Smooth muscle cell (in vitro differentiated cells): ENCODE results near the gene ZNF524. TPM values are rescaled to one million over a fixed set of nuclear protein-coding genes. Genes with fewer than 3 reads are reported as not detected.

ENCODE experiments used
- DNase-seq: peaks from one replicate; lab custom pipeline; 2025; ENCODE audit not compliant: unreplicated experiment; lab: John Stamatoyannopoulos, UW
- H2AFZ ChIP-seq: fragments of 200-600 bp; sonication (generic); 2 replicates; pipeline ENCODE4 v1.6.0; 2016; ENCODE audit warnings: antibody characterized with exemption, low read depth, mild to moderate bottlenecking
- H3F3A ChIP-seq: fragments of 200-600 bp; sonication (generic); 2 replicates; pipeline ENCODE4 v1.6.0; 2017; ENCODE audit warnings: antibody characterized with exemption, low read depth
- H3K27ac ChIP-seq: fragments of 200-600 bp; sonication (generic); 2 replicates; pipeline ENCODE4 v1.5.1; 2016; ENCODE audit warnings: low read depth, mild to moderate bottlenecking
- H3K27me3 ChIP-seq: fragments of 200-600 bp; sonication (generic); 2 replicates; pipeline ENCODE4 v1.6.1; 2016; ENCODE audit warnings: low read depth, mild to moderate bottlenecking
- H3K36me3 ChIP-seq: fragments of 200-600 bp; sonication (generic); 2 replicates; pipeline ENCODE4 v1.5.1; 2016; ENCODE audit warnings: low read depth
- H3K4me1 ChIP-seq: fragments of 200-600 bp; sonication (generic); 2 replicates; pipeline ENCODE4 v1.5.1; 2016; ENCODE audit warnings: low read depth
- H3K4me2 ChIP-seq: fragments of 200-600 bp; sonication (generic); 2 replicates; pipeline ENCODE4 v1.6.0; 2016; ENCODE audit warnings: mild to moderate bottlenecking
- H3K4me3 ChIP-seq: fragments of 200-600 bp; sonication (generic); 2 replicates; pipeline ENCODE4 v1.5.1; 2016; ENCODE audit warnings: mild to moderate bottlenecking
- H3K79me2 ChIP-seq: fragments of 200-600 bp; sonication (generic); 2 replicates; pipeline ENCODE4 v1.6.0; 2016; ENCODE audit warnings: low read depth, mild to moderate bottlenecking
- H3K9ac ChIP-seq: fragments of 200-600 bp; sonication (generic); 2 replicates; pipeline ENCODE4 v1.6.0; 2016; ENCODE audit warnings: low read depth
- H3K9me3 ChIP-seq: fragments of 200-600 bp; sonication (generic); replicated peaks from 2 replicates; pipeline ENCODE4 v1.5.1; 2016; ENCODE audit warnings: low read depth
- H4K20me1 ChIP-seq: fragments of 200-600 bp; sonication (generic); 2 replicates; pipeline ENCODE4 v1.6.0; 2016; ENCODE audit warnings: low read depth
- WGBS: methylation state at CpG from one replicate; pipeline ENCODE4 v1.1.7; 2016; ENCODE audit warnings: low lambda C conversion rate; 5-methylcytosine and 5-hydroxymethylcytosine counted together
- polyA plus RNA-seq: library from polyadenylated mRNA; unstranded; fragments of >200 nt; fragmentation: Nextera tagmentation; extraction: Ambion mirVana; gene quantifications from 2 replicates; pipeline ENCODE4 v1.2.1, GENCODE V29; 2016
- total RNA-seq: library from RNA; depleted of rRNA; stranded (reverse); fragments of >200 nt; gene quantifications from 2 replicates; pipeline ENCODE4 v1.2.3, GENCODE V29; 2014
- TF ChIP-seq, protein P1 (sequence below): fragments of 200-600 bp; sonication (generic); IDR thresholded peaks from 2 replicates; pipeline ENCODE4 v1.5.1; 2017; ENCODE audit warnings: borderline replicate concordance, mild to moderate bottlenecking, antibody characterized with exemption; ENCODE audit not compliant: insufficient read depth, poor library complexity, severe bottlenecking

The ZNF524 gene
- total and polyA plus RNA-seq, 2 experiments from 2014 or later = 13.3 to 16.3 TPM

DNA sequence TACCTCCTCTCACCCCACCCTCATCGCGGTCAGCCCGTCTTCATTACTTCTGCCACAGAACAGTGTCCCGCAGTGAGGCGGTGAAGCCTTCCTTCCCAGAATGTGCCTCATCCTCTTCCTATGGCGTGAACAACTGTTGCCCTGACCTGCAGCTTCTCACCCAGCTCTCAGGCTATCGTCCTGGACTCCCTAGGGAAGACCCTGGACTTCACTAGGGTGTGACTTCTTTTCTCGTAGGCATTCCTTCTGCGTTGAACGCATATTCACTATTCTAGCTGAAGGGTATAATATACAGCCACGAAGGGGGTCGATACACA lies 6.3 kb downstream of the ZNF524 start:
- H3K9ac ChIP-seq = peak overlapping the region; percentile 53
- H3F3A ChIP-seq = peaks cover 8% of the 10 kb centered on the region
- peaks cover 33% of the 10 kb centered on the region for H4K20me1 ChIP-seq
- no peaks in the 10 kb centered on the region for H3K27me3 ChIP-seq
- DNase-seq = no peak
- H3K36me3 ChIP-seq = no peaks in the 10 kb centered on the region
- peak overlapping the region; percentile 88 for H3K4me2 ChIP-seq
- peaks cover 43% of the 10 kb centered on the region for H3K79me2 ChIP-seq
- TF ChIP-seq, protein P1, sequence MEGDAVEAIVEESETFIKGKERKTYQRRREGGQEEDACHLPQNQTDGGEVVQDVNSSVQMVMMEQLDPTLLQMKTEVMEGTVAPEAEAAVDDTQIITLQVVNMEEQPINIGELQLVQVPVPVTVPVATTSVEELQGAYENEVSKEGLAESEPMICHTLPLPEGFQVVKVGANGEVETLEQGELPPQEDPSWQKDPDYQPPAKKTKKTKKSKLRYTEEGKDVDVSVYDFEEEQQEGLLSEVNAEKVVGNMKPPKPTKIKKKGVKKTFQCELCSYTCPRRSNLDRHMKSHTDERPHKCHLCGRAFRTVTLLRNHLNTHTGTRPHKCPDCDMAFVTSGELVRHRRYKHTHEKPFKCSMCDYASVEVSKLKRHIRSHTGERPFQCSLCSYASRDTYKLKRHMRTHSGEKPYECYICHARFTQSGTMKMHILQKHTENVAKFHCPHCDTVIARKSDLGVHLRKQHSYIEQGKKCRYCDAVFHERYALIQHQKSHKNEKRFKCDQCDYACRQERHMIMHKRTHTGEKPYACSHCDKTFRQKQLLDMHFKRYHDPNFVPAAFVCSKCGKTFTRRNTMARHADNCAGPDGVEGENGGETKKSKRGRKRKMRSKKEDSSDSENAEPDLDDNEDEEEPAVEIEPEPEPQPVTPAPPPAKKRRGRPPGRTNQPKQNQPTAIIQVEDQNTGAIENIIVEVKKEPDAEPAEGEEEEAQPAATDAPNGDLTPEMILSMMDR = no peak
- H2AFZ ChIP-seq = no peak overlapping the region
- 31% methylated on average over 12 of the region's 12 CpGs for WGBS
- H3K9me3 ChIP-seq = no peaks in the 10 kb centered on the region
- peak overlapping the region; percentile 69 for H3K27ac ChIP-seq
- H3K4me3 ChIP-seq = peak overlapping the region; percentile 80
- H3K4me1 ChIP-seq = peaks cover 10% of the 10 kb centered on the region

DNA sequence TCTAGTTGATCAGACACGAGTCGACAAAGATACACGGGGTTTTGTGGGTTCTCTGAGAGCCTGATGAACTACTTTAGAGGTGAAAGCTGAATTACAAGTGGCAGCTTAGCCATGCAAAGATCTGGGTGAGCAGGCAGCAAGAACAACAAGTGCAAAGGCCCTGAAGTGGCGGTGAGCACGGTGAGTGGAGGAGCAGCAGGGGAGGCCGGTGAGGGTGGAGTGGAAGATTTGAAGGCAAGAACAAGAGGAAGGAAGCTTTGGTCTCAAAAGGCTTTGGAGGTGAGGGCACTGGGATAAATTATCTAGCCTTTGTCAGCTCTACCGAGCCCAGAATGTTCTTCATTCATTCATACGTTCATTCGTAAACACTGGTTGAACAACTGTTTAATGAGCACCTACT lies 6.7 kb downstream of the ZNF524 start:
- Histone ChIP-seq H4K20me1 (peaks cover 37% of the 10 kb centered on the region), H3K27me3 (no peaks in the 10 kb centered on the region), H3K9me3 (no peaks in the 10 kb centered on the region), H3K4me2 (peak overlapping the region; percentile 88), H3K79me2 (peaks cover 43% of the 10 kb centered on the region), H3F3A (peaks cover 7% of the 10 kb centered on the region), H3K9ac (peak overlapping the region; percentile 53), H3K36me3 (no peaks in the 10 kb centered on the region), H3K4me1 (peaks cover 10% of the 10 kb centered on the region), H2AFZ (no peak overlapping the region), H3K27ac (peak overlapping the region; percentile 69), H3K4me3 (peak overlapping the region; percentile 80)
- no peak for DNase-seq
- TF ChIP-seq, protein P1 = no peak
- WGBS = 91% methylated on average over 9 of the region's 9 CpGs

DNA sequence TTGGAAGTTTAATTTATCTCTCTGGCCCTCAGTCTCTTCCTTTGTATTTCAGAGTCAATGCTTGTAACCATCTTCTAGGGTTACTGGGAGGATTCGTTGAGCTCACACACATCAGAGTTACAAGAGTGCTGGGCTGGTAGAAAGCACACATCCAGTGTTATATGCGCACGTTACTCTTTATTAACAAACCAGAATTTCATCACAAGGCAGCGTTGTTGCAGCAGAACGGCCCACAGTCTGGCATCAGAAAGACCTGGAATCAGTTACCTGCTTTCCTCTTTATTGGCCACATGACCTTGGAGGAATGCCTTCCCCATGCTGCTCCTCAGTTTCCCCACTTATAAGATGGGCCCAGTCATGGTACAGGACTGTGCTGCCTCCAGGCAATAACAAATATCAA lies 9.2 kb downstream of the ZNF524 start:
- H3K4me1 ChIP-seq = peaks cover 8% of the 10 kb centered on the region
- no peak overlapping the region for H3K9ac ChIP-seq
- H3K27me3 ChIP-seq = no peaks in the 10 kb centered on the region
- peaks cover 53% of the 10 kb centered on the region for H4K20me1 ChIP-seq
- peaks cover 49% of the 10 kb centered on the region for H3K79me2 ChIP-seq
- DNase-seq = no peak
- H2AFZ ChIP-seq = no peak overlapping the region
- no peaks in the 10 kb centered on the region for H3K36me3 ChIP-seq
- no peak overlapping the region for H3K4me3 ChIP-seq
- H3K4me2 ChIP-seq = no peak overlapping the region
- no peak overlapping the region for H3K27ac ChIP-seq
- no peaks in the 10 kb centered on the region for H3K9me3 ChIP-seq
- H3F3A ChIP-seq = peaks cover 6% of the 10 kb centered on the region
- WGBS = 96% methylated on average over 5 of the region's 5 CpGs
- TF ChIP-seq, protein P1 = no peak

DNA sequence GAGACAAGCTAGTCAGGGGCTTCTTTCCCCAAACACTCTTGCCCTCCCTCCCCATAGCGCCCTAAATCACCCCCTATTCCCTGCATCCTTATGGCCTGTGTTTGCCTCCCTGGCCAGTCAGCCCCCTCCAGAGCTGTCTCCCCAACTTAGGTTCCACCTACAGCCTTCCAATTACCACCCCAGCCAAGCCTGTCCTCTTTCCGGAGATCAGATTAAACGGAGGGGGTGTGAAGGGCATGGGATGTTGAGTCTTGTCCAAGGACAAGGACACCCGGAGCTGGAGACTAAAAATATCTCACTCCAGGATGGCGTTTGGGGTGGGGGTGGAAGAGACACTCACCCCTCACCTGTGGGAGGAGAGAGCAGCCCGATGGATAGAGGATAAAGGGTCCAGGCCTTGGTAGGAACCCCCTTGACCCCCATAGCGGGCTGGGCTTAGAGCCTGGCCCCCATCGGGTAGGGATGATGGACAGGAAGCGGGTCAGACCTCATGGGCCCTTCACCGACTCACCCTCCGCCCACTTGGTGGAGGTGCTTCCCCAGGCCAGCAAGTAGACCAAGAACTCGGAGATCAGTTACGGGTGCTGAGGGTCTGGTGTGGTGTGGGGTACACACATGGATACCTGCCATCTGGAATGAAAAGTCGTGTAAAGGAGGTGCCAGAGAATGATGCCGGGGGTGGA lies 11.4 kb downstream of the ZNF524 start:
- Histone ChIP-seq H3F3A (no peaks in the 10 kb centered on the region), H3K27ac (no peak overlapping the region), H3K4me3 (no peak overlapping the region), H3K9me3 (no peaks in the 10 kb centered on the region), H2AFZ (no peak overlapping the region), H3K36me3 (no peaks in the 10 kb centered on the region), H3K4me2 (no peak overlapping the region), H3K9ac (no peak overlapping the region), H4K20me1 (peaks cover 51% of the 10 kb centered on the region), H3K27me3 (no peaks in the 10 kb centered on the region), H3K79me2 (peaks cover 47% of the 10 kb centered on the region), H3K4me1 (peaks cover 6% of the 10 kb centered on the region)
- TF ChIP-seq, protein P1 = no peak
- DNase-seq = no peak
- WGBS = 93% methylated on average over 15 of the region's 15 CpGs
